ENCODE results near the gene S1PR3. TPM values are rescaled to one million over a fixed set of nuclear protein-coding genes. Genes with fewer than 3 reads are reported as not detected.

Gene S1PR3
- total and polyA plus RNA-seq, 4 donors: 1.4 to 4.5 (median 2.9) TPM

GRCh38 chr9:88988796-88989641 lies 2.2 kb upstream of the S1PR3 start:
- no peak overlapping the region for H3K27ac ChIP-seq (ENCODE audit: low read depth in 1 of 2, low read length in 2 of 2)
- no peaks in the 10 kb centered on the region for H3K36me3 ChIP-seq (ENCODE audit: control insufficient read depth in 4 of 4, insufficient read depth in 3 of 4, low read depth in 1 of 4, low read length in 3 of 4)
- H3K27me3 ChIP-seq (ENCODE audit: control insufficient read depth in 4 of 4, insufficient read depth in 4 of 4, low read length in 3 of 4): peaks cover 0 to 11% (median under 1%) of the 10 kb centered on the region in 4 donors
- no peaks in the 10 kb centered on the region for H3K9me3 ChIP-seq (ENCODE audit: control insufficient read depth in 4 of 4, low read length in 3 of 4)
- DNase-seq (ENCODE audit: low spot score): no peak
- no peak overlapping the region for H3K4me3 ChIP-seq (ENCODE audit: low read depth in 1 of 3, low read length in 3 of 3)
- no peak overlapping the region for H3K9ac ChIP-seq (ENCODE audit: low read depth in 1 of 2, low read length in 2 of 2)
- 43% methylated on average over 7 of the region's 7 CpGs for WGBS
- TF ChIP-seq, protein P1, sequence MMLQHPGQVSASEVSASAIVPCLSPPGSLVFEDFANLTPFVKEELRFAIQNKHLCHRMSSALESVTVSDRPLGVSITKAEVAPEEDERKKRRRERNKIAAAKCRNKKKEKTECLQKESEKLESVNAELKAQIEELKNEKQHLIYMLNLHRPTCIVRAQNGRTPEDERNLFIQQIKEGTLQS (IDR thresholded peaks at IDR 0.05): no peak
- TF ChIP-seq JUND (IDR thresholded peaks at IDR 0.05) (no peak), REST (IDR thresholded peaks at IDR 0.05) (no peak), FOXA1 (IDR thresholded peaks at IDR 0.05) (no peak), TAF1 (conservative IDR thresholded peaks at IDR 0.05) (no peak), RXRA (IDR thresholded peaks at IDR 0.05) (no peak), RAD21 (IDR thresholded peaks at IDR 0.05) (no peak), HNF4G (IDR thresholded peaks at IDR 0.05) (no peak), HNF4A (conservative IDR thresholded peaks at IDR 0.05) (no peak), NR2F2 (IDR thresholded peaks at IDR 0.05) (no peak), FOXA2 (IDR thresholded peaks at IDR 0.05) (no peak), ZBTB33 (IDR thresholded peaks at IDR 0.05) (no peak), SP1 (IDR thresholded peaks at IDR 0.05) (no peak), GABPA (IDR thresholded peaks at IDR 0.05 in 1 of 2, conservative IDR thresholded peaks at IDR 0.05 in 1 of 2) (no peak)
- TF ChIP-seq, protein P2, sequence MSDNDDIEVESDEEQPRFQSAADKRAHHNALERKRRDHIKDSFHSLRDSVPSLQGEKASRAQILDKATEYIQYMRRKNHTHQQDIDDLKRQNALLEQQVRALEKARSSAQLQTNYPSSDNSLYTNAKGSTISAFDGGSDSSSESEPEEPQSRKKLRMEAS (IDR thresholded peaks at IDR 0.05): no peak
- TF ChIP-seq, protein P3, sequence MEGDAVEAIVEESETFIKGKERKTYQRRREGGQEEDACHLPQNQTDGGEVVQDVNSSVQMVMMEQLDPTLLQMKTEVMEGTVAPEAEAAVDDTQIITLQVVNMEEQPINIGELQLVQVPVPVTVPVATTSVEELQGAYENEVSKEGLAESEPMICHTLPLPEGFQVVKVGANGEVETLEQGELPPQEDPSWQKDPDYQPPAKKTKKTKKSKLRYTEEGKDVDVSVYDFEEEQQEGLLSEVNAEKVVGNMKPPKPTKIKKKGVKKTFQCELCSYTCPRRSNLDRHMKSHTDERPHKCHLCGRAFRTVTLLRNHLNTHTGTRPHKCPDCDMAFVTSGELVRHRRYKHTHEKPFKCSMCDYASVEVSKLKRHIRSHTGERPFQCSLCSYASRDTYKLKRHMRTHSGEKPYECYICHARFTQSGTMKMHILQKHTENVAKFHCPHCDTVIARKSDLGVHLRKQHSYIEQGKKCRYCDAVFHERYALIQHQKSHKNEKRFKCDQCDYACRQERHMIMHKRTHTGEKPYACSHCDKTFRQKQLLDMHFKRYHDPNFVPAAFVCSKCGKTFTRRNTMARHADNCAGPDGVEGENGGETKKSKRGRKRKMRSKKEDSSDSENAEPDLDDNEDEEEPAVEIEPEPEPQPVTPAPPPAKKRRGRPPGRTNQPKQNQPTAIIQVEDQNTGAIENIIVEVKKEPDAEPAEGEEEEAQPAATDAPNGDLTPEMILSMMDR (IDR thresholded peaks at IDR 0.05; ENCODE audit: low read depth, low read length, missing input control): no peak
- peaks cover 0 to 24% (median 19%) of the 10 kb centered on the region in 4 donors for H3K4me1 ChIP-seq (ENCODE audit: control insufficient read depth in 4 of 4, insufficient read depth in 4 of 4, low read length in 3 of 4)
